Erythroblast (primary cell): ENCODE results near the gene NME2.

Source experiments
- GATA1 ChIP-seq: IDR thresholded peaks from 2 replicates; pipeline ENCODE4 v1.6.1; 2011; ENCODE audit warnings: low read depth, mild to moderate bottlenecking, control low read depth, low read length, moderate library complexity
- POLR2A ChIP-seq: IDR thresholded peaks from 2 replicates; pipeline ENCODE4 v1.6.1; 2011; ENCODE audit warnings: mild to moderate bottlenecking, low read length

DNA sequence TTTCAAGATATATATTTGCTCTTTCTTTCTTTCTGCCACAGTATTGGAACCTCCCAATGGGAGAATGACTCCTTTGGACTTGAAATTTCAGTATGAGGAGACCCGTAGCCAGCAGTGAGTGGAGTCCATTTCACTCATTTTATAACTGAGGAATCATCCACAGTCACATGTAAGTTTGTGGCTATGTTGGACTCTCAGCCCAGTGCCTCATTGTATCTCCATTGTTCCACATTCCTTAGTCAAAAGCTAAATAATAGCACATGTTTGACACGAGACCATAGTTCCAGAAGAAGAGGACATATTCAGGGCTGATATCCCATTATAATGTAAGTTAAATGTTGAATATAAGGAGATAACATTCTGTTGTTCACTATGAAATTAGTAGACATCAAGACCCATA lies 32.8 kb upstream of the NME2 start:
- no peak for TF ChIP-seq GATA1
- no peak for TF ChIP-seq POLR2A
